UCSD-AML1 (cell line): ENCODE data around the gene FMNL2.
"Not testable (repeated sequence)": the region's sequence is repeated elsewhere in the genome, so short reads cannot be mapped to it uniquely, and the experiment has no call there.

Experiments used
- DNase-seq: peaks from one replicate; lab custom pipeline; 2025; ENCODE audit not compliant: unreplicated experiment; lab: John Stamatoyannopoulos, UW

Gene FMNL2

GRCh38 chr2:152466980-152467676 is 132.2 kb downstream of the FMNL2 start:
- no peak for DNase-seq

- DNase-seq: no peak
Observed at GRCh38 chr2:152467677-152468410, 132.9 kb downstream of the FMNL2 start.

DNA sequence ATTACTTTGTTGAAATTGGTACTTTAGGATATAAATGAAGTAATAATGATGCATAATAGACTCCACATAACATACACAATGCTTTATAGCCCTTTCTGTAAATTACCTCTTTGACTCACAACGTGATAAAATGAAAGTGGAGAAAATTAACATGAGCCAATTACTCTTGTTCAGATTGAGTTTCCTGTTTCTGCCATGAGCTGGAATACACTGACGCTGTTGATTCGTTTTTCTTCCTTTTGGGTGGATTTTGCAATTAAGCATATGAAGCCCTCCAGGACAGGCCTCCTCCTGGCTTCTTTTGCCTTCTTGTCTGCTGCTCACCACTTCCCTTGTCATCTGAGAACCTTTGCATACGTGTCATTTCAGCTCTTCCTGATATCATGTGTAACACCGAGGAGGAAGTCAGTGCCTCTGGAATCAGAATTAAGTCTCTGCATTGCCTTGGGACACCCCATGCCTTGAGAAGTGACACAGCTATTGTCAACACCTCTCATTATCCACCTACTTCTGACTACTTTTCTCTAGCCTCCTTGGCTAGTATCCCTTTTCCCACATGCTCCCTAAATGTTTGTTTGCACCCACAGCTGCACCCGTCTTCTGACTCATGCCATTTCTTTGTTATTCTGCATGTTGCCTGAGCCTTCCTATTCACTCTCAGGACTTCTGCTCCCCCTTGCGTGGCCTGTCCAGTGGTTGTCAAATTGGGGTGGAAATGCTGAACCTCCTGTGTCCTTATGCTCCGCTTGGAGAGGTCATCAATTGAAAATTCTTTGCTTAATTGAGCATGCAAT is 134.1 kb downstream of the FMNL2 start:
- DNase-seq: no peak

DNA sequence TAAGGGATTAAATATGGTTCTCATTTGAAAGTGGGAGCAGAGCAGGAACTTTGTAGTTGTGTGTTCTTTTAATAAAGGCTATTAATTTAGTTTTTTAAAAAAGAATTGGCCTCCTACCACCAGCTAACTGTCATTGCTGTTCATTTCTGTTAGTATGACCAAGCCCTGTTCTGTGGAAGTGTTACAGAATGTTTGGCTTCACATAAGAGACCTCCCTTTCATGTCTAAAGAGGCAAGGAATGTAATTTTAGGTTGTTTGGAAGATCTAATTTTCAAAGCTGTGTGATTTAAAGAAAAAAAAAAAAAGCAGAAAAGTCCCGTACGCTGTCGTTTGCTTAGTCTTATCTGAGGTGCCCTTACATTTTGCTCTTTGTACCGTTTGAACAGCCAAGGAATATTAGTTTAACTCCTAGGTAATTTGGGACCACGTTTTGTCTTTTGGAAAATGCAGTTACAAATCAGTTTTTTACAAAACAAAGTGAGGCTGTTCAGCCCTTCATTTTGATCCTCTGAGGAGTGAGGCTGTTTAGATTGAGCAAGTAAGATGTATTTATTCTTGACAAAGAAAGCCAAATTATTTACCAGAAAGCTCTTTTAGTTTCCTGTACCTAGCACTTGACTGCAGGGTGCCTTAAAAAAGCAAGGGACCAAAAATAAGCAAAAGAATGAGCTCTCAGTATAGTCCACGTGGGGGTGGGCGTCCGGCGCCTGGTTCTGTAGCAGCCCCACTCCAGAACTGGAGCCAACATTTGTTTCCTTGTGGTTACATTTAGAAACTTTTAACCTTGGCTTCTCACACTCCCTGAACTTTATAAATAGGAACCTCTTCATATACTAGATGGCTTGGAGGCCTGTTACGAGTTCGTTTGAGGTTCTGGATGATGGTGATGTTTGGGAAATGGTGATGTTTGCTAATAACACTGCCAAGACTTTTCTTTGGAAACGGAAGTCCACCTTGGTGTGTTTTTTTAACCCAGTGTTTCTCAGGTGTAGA is 136.2 kb downstream of the FMNL2 start:
- DNase-seq: no peak

DNA sequence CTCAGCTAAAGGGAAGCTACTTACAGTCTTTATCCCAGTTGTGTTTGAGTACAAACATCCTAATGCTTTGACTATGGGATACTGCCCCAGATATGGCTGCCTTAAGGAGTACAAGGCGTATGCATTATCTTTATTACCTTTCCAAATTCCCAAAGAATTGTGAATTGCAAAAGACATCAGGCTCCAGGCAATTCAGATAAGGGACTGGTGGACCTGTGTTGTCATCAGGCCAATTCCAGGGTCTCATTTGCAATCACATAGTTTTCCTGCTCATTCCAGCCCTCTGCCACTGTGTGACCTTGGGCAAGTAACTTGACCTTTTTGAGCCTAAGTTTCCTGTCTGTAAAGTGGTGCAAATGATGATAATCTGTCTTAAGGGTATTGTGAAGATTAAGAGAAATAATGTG is 137.5 kb downstream of the FMNL2 start:
- no peak for DNase-seq

- DNase-seq: no peak
Observed at GRCh38 chr2:152473151-152473857, 138.3 kb downstream of the FMNL2 start.

GRCh38 chr2:152474523-152474922 is 139.5 kb downstream of the FMNL2 start:
- DNase-seq: not testable (repeated sequence)

- no peak for DNase-seq
Observed at GRCh38 chr2:152475982-152476381, 141.0 kb downstream of the FMNL2 start.

DNA sequence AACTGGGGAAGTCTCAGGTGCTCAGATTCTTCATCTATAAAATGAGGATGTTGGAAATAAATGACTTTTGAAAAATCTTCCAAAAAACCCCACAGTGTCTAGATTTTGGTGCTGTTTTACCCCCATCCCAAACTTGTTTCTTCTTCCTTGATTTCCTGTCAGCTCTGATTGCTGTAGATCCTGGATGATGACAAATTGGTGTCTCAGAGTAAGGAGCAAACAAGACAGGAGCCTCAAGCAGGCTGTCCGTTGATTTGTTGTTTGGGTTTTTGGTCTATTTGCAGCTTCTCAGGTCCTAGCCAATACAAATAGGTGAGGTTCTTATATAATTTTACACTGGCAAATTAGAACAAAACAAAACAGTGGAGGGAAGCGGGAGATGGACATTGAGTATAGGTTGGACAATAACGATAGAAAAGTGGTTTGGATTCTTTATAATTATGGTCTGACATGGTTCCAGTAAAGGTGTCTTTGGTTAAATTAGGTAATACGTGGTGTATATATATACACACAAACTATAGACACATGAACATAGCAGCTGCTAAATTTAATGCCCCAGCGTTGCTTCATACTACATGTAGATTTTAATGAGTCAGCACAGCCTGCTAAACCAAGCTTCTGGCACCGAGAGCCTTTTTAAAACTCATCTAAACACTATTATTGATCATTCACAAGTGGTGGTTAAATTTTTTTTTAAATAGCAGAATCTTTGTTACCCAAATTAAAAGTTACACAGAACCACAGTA is 142.5 kb downstream of the FMNL2 start:
- no peak for DNase-seq

GRCh38 chr2:152479282-152479681 is 144.3 kb downstream of the FMNL2 start:
- no peak for DNase-seq

- no peak for DNase-seq
Observed at GRCh38 chr2:152480821-152481399, 145.9 kb downstream of the FMNL2 start.

- DNase-seq: no peak
Observed at GRCh38 chr2:152481881-152482583, 147.1 kb downstream of the FMNL2 start.

DNA sequence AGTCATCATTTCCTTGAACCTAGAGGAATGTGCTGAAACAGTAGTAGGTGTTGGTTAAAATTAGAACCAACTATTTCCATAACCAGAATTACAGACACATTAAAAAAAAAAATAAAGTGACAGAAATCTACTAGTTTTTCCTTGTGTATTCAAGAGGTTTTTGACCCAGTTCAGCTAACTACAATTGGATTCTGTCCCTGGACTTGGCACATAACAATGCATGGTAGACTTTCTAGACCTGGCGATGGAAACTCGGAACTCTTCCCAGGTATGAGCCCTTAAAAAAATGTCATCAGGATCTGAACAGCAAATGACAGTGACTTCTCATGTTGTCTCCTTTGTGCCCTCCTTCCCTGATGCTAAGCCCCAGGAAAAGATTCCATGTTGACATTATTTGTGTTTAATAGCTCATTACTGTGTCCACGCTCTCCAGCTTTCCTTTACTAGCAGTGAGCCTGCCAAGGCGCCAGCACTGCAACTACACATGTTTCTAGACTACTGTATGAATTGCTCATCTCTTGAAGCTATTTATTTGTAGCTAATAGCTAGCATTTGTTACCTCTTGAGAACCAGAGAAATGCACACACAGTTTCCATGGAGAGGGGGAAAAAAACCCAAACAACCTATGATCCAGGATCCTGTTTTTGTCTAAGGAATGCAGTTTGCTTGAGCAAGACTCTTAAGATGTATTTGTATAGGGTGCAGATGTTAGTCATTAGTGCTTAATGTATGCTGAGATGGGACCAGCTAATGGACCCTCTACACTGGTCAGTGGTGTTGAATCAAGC is 148.5 kb downstream of the FMNL2 start:
- no peak for DNase-seq

DNA sequence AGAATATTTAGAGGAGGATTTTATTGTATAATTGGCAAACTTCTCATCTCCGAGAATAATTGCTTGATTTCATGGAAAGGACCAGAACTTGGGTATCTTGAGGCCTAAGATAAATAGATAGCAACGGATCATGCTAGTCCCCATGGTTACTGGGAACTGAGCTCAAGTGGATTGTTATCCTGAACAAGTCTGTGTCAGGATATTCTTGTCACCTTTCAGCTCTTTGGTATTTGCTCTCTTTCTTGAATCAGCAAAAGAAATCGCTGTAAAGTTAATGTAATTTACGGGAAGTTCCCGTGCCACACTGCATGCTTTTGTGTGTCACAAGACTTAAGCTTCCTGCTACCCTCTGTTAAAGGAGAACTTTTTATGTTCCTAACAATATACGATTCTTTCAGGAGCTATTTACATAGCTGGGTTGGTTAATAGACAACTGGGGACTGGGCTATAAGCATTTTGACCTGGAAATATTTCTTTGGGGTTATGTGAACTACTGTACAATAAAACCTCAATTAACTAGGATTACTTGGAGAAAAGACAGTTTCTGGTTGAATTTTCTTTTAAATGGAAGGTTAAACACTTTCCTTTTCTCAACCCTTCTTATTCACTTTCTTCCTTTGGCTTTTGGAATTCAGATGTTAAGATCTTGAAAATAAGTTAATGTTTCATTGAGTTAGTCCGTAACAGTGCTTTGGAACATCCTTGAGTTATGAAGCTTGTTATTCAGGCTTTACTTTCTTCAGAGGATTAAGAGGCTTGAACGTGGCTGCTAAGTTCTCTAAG is 151.2 kb downstream of the FMNL2 start:
- no peak for DNase-seq

DNA sequence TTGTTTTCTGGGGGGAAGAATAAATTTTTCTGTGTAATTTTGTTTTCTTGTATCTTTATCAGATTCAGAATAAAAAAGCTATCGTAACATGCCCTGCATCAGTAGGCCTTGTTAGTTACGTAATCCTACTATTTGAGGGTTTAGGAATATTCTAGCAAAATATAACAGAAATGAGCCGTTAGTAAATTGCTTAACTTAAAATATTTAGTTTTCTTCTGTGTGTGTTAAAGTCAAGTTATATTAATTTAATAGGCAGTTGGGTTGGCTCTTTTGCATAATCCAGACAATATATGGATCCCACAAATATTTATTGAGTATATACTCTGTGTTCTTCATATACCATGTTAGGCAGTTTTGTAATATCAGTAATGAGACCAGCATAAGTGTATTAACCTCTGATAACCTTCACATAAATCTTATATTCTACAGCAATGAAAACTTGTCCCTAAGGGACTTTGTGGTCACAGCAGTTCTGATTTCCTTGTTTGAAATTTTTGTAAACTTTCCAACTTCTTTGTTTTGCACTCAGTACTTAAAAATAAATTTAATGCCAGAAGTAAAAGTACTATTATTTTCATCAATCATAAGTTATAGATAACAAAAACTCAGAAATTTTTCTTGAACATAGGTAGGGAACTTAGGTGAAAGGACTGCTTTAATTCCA is 151.9 kb downstream of the FMNL2 start:
- no peak for DNase-seq

GRCh38 chr2:152488075-152488474 is 153.1 kb downstream of the FMNL2 start:
- DNase-seq: no peak
